HG03571 (cell line): Measurements from ENCODE around the gene FBLN1.
"Not testable (repeated sequence)": the region's sequence is repeated elsewhere in the genome, so short reads cannot be mapped to it uniquely, and the experiment has no call there.

Experiments used
- ATAC-seq: cut with Tn5 transposase; IDR thresholded peaks from one replicate; pipeline ENCODE4 v1.9.1; 2021; ENCODE audit not compliant: unreplicated experiment

FBLN1 gene

GRCh38 chr22:45547016-45547345 is 44.3 kb downstream of the FBLN1 start:
- no peak for ATAC-seq

- no peak for ATAC-seq
These were observed 45.0 kb downstream of the FBLN1 start for GRCh38 chr22:45547731-45548130.

GRCh38 chr22:45548247-45548840 is 45.7 kb downstream of the FBLN1 start:
- ATAC-seq = no peak

- no peak for ATAC-seq
These were observed 46.5 kb downstream of the FBLN1 start for GRCh38 chr22:45548991-45549761.

- no peak for ATAC-seq
These were observed 47.2 kb downstream of the FBLN1 start for GRCh38 chr22:45549762-45550378.

- ATAC-seq = no peak
These were observed 47.7 kb downstream of the FBLN1 start for GRCh38 chr22:45550416-45550815.

GRCh38 chr22:45550891-45551290 is 48.2 kb downstream of the FBLN1 start:
- ATAC-seq = no peak

- no peak for ATAC-seq
These were observed 48.8 kb downstream of the FBLN1 start for GRCh38 chr22:45551310-45552016.

GRCh38 chr22:45552017-45552411 is 49.3 kb downstream of the FBLN1 start:
- no peak for ATAC-seq

- ATAC-seq = no peak
These were observed 50.1 kb downstream of the FBLN1 start for GRCh38 chr22:45552580-45553350.

- no peak for ATAC-seq
These were observed 50.8 kb downstream of the FBLN1 start for GRCh38 chr22:45553351-45554039.

- no peak for ATAC-seq
These were observed 51.3 kb downstream of the FBLN1 start for GRCh38 chr22:45554040-45554406.

- no peak for ATAC-seq
These were observed 52.2 kb downstream of the FBLN1 start for GRCh38 chr22:45554861-45555260.

GRCh38 chr22:45557926-45558325 is 55.2 kb downstream of the FBLN1 start:
- ATAC-seq = not testable (repeated sequence)

GRCh38 chr22:45560092-45560491 is 57.4 kb downstream of the FBLN1 start:
- ATAC-seq = not testable (repeated sequence)

- not testable (repeated sequence) for ATAC-seq
These were observed 58.1 kb downstream of the FBLN1 start for GRCh38 chr22:45560761-45561160.

GRCh38 chr22:45562102-45562501 is 59.4 kb downstream of the FBLN1 start:
- no peak for ATAC-seq

- ATAC-seq = no peak
These were observed 60.1 kb downstream of the FBLN1 start for GRCh38 chr22:45562537-45563361.

GRCh38 chr22:45563362-45564040 is 60.8 kb downstream of the FBLN1 start:
- no peak for ATAC-seq
